GM23338 (cell line): ENCODE measurements around the gene FNDC7. TPM values are rescaled to one million over a fixed set of nuclear protein-coding genes. Genes with fewer than 3 reads are reported as not detected.
A peak's percentile ranks its signal among the peaks of the same experiment; 100 is the strongest.

Source experiments
- ATAC-seq: fragments of 200-7000 bp; cut with Tn5 transposase; 3 replicates; pipeline ENCODE4 v1.9.1; 2020
- DNase-seq: peaks from one replicate; pipeline ENCODE4 v3.0.0-alpha.2; 2015; ENCODE audit warnings: low spot score
- H2AFZ ChIP-seq: fragments of 200-600 bp; sonication (generic); 2 replicates; pipeline ENCODE4 v1.8.0; 2016; ENCODE audit warnings: antibody characterized with exemption, mild to moderate bottlenecking, moderate library complexity
- H3F3A ChIP-seq: fragments of 200-600 bp; sonication (generic); replicated peaks from 2 replicates; pipeline ENCODE4 v1.8.0; 2017; ENCODE audit warnings: antibody characterized with exemption, mixed run types, low read depth
- H3K27ac ChIP-seq: fragments of 200-600 bp; sonication (generic); 2 replicates; pipeline ENCODE4 v1.6.1; 2016; ENCODE audit warnings: low read depth
- H3K27me3 ChIP-seq: fragments of 200-600 bp; sonication (generic); 2 replicates; pipeline ENCODE4 v1.8.0; 2016; ENCODE audit warnings: mild to moderate bottlenecking, mixed run types, moderate library complexity; ENCODE audit not compliant: insufficient read depth
- H3K36me3 ChIP-seq: fragments of 200-600 bp; sonication (generic); 2 replicates; pipeline ENCODE4 v1.8.0; 2016; ENCODE audit warnings: mild to moderate bottlenecking; ENCODE audit not compliant: insufficient read depth
- H3K4me1 ChIP-seq: fragments of 200-600 bp; sonication (generic); 2 replicates; pipeline ENCODE4 v1.8.0; 2016; ENCODE audit warnings: mild to moderate bottlenecking, moderate library complexity; ENCODE audit not compliant: insufficient read depth
- H3K4me2 ChIP-seq: fragments of 200-600 bp; sonication (generic); 2 replicates; pipeline ENCODE4 v1.7.1; 2017; ENCODE audit warnings: mixed run types
- H3K4me3 ChIP-seq: fragments of 200-600 bp; sonication (generic); 2 replicates; pipeline ENCODE4 v1.6.1; 2016; ENCODE audit warnings: mixed run types
- H3K79me2 ChIP-seq: fragments of 200-600 bp; sonication (generic); replicated peaks from 2 replicates; pipeline ENCODE4 v1.8.0; 2017; ENCODE audit warnings: mild to moderate bottlenecking; ENCODE audit not compliant: insufficient read depth
- H3K9me2 ChIP-seq: fragments of 200-600 bp; sonication (generic); 2 replicates; pipeline ENCODE4 v1.8.0; 2017; ENCODE audit not compliant: insufficient read depth
- H4K20me1 ChIP-seq: fragments of 200-600 bp; sonication (generic); replicated peaks from 2 replicates; pipeline ENCODE4 v1.8.0; 2017; ENCODE audit warnings: mild to moderate bottlenecking; ENCODE audit not compliant: insufficient read depth
- H3K27ac Mint-ChIP-seq: 2 replicates; pipeline ENCODE4 v1.8.0; 2020; ENCODE audit warnings: inconsistent platforms, mild to moderate bottlenecking, moderate library complexity, mixed read lengths
- H3K27me3 Mint-ChIP-seq: 3 replicates; pipeline ENCODE4 v1.8.0; 2022; ENCODE audit warnings: low read depth, mild to moderate bottlenecking, moderate library complexity, mixed read lengths, inconsistent platforms; ENCODE audit not compliant: insufficient read depth, poor library complexity
- H3K36me3 Mint-ChIP-seq: 3 replicates; pipeline ENCODE4 v1.8.0; 2021; ENCODE audit warnings: low read depth, mild to moderate bottlenecking, inconsistent platforms, moderate library complexity, mixed read lengths
- H3K4me1 Mint-ChIP-seq: 3 replicates; pipeline ENCODE4 v1.8.0; 2020; ENCODE audit warnings: mild to moderate bottlenecking, inconsistent platforms, mixed read lengths
- H3K4me3 Mint-ChIP-seq: 3 replicates; pipeline ENCODE4 v1.8.0; 2021; ENCODE audit warnings: moderate library complexity, mild to moderate bottlenecking, inconsistent platforms, mixed read lengths
- H3K9me3 Mint-ChIP-seq: 3 replicates; pipeline ENCODE4 v1.8.0; 2020; ENCODE audit warnings: moderate library complexity, mild to moderate bottlenecking, inconsistent platforms, mixed read lengths
- CREB1 ChIP-seq: fragments of 250-450 bp; sonication (Bioruptor Pico); IDR thresholded peaks from 2 replicates; pipeline ENCODE4 v1.5.0; 2020; ENCODE audit warnings: low read depth, mild to moderate bottlenecking, moderate library complexity
- CTCF ChIP-seq, 2 experiments: fragments of 200-600 bp in 1 of 2; sonication (generic) in 1 of 2; conservative IDR thresholded peaks; 2 replicates each; pipeline versions ENCODE4 v1.5.1 to v1.6.1; 2016 to 2017; ENCODE audit warnings: antibody characterized with exemption in 2 of 2, low read depth in 2 of 2, mild to moderate bottlenecking in 2 of 2, moderate library complexity in 1 of 2
- ETS1 ChIP-seq: IDR thresholded peaks from 2 replicates; pipeline ENCODE4 v1.6.1; 2016; ENCODE audit warnings: antibody characterized with exemption
- EZH2 ChIP-seq: fragments of 200-600 bp; sonication (generic); IDR thresholded peaks from one replicate; pipeline ENCODE4 v1.8.0; 2017; ENCODE audit warnings: antibody characterized with exemption, mild to moderate bottlenecking, low read depth; ENCODE audit not compliant: unreplicated experiment
- EZH2phosphoT487 ChIP-seq: fragments of 200-600 bp; sonication (generic); IDR thresholded peaks from one replicate; pipeline ENCODE4 v1.8.1; 2018; ENCODE audit warnings: antibody characterized with exemption; ENCODE audit not compliant: unreplicated experiment
- JUNB ChIP-seq: IDR thresholded peaks from one replicate; pipeline ENCODE4 v1.6.1; 2016; ENCODE audit warnings: antibody characterized with exemption; ENCODE audit not compliant: unreplicated experiment
- NANOG ChIP-seq: IDR thresholded peaks from 2 replicates; pipeline ENCODE4 v1.6.1; 2016; ENCODE audit warnings: antibody characterized with exemption, borderline replicate concordance
- POLR2AphosphoS5 ChIP-seq: IDR thresholded peaks from 2 replicates; pipeline ENCODE4 v1.6.1; 2016; ENCODE audit warnings: antibody characterized with exemption, low read depth
- REST ChIP-seq: IDR thresholded peaks from one replicate; pipeline ENCODE4 v1.6.1; 2018; ENCODE audit warnings: antibody characterized with exemption; ENCODE audit not compliant: unreplicated experiment
- STAT1 ChIP-seq: IDR thresholded peaks from one replicate; pipeline ENCODE4 v1.6.1; 2016; ENCODE audit warnings: antibody characterized with exemption; ENCODE audit not compliant: unreplicated experiment
- ZNF114 ChIP-seq: fragments of 250-450 bp; sonication (Bioruptor Pico); IDR thresholded peaks from 2 replicates; pipeline ENCODE4 v1.5.0; 2020; ENCODE audit warnings: mild to moderate bottlenecking, moderate library complexity
- ZNF331 ChIP-seq: fragments of 250-450 bp; sonication (Bioruptor Pico); IDR thresholded peaks from 2 replicates; pipeline ENCODE4 v1.5.0; 2020; ENCODE audit warnings: low read depth, mild to moderate bottlenecking, moderate library complexity
- ZNF462 ChIP-seq: fragments of 250-450 bp; sonication (Bioruptor Pico); IDR thresholded peaks from 2 replicates; pipeline ENCODE4 v1.5.0; 2020; ENCODE audit warnings: mild to moderate bottlenecking, moderate library complexity
- long read RNA-seq: library from polyadenylated mRNA; unstranded; transcript quantifications from one replicate; pipeline ENCODE4 v2.0.0, GENCODE V29; 2020; ENCODE audit not compliant: unreplicated experiment
- polyA plus RNA-seq: library from polyadenylated mRNA; unstranded; fragments of >200 nt; fragmentation: Nextera tagmentation; extraction: Ambion mirVana; gene quantifications from 2 replicates; pipeline ENCODE4 v1.2.1, GENCODE V29; 2016
- total RNA-seq: library from RNA; depleted of rRNA; stranded (reverse); fragments of >200 nt; shearing (Covaris generic); gene quantifications from 2 replicates; pipeline ENCODE4 v1.2.3, GENCODE V29; 2014; rRNA removed

Gene FNDC7
- total RNA-seq = 0.28 TPM in 1 of 2 replicates, not detected in the other
- polyA plus RNA-seq = 0.06 TPM in 1 of 2 replicates, not detected in the other
- long read RNA-seq = 0 reads

- ATAC-seq (peak; percentile 97), DNase-seq (peak; percentile 87)
- Mint-ChIP-seq H3K4me1 (peaks cover 19% of the 10 kb centered on the region), H3K4me3 (peak within 1 kb of the TSS; percentile 42; the same call in 2 of the 3 replicates), H3K9me3 (no peaks in the 10 kb centered on the region), H3K36me3 (no peaks in the 10 kb centered on the region), H3K27me3 (peaks cover 4% of the 10 kb centered on the region), H3K27ac (no peak within 1 kb of the TSS)
- no peak within 1 kb of the TSS for H2AFZ ChIP-seq
- peaks cover 4% of the 10 kb centered on the region for H3K9me2 ChIP-seq
- no peak within 1 kb of the TSS for H3K4me3 ChIP-seq
- no peaks in the 10 kb centered on the region for H4K20me1 ChIP-seq
- no peaks in the 10 kb centered on the region for H3F3A ChIP-seq
- no peaks in the 10 kb centered on the region for H3K79me2 ChIP-seq
- H3K4me2 ChIP-seq = no peak within 1 kb of the TSS
- no peaks in the 10 kb centered on the region for H3K36me3 ChIP-seq
- peaks cover 5% of the 10 kb centered on the region; the same call in 1 of the 2 replicates for H3K4me1 ChIP-seq
- H3K27me3 ChIP-seq = no peaks in the 10 kb centered on the region
- H3K27ac ChIP-seq = no peak within 1 kb of the TSS
- TF ChIP-seq STAT1 (no peak), EZH2 (no peak), ZNF462 (CRISPR knock-in tag) (no peak), NANOG (no peak), ZNF114 (CRISPR knock-in tag) (no peak), ZNF331 (CRISPR knock-in tag) (no peak), EZH2phosphoT487 (no peak), JUNB (no peak), CREB1 (no peak), ETS1 (no peak), REST (no peak), POLR2AphosphoS5 (no peak), CTCF (conservative IDR thresholded peaks at IDR 0.05; ENCODE audit: low read depth in 2 of 2) (no peak)
Observed at GRCh38 chr1:108712606-108713150, at the start of gene FNDC7. Gene FNDC7, plus strand, starts transcription at chr1:108712908. Its CDS starts 26 bp downstream, at chr1:108712934.
